ENCODE data around the gene SRCAP. TPM values are rescaled to one million over a fixed set of nuclear protein-coding genes. Genes with fewer than 3 reads are reported as not detected.

Gene SRCAP
- polyA plus RNA-seq (2012; ENCODE audit: missing spikeins): 6.0 TPM

DNA sequence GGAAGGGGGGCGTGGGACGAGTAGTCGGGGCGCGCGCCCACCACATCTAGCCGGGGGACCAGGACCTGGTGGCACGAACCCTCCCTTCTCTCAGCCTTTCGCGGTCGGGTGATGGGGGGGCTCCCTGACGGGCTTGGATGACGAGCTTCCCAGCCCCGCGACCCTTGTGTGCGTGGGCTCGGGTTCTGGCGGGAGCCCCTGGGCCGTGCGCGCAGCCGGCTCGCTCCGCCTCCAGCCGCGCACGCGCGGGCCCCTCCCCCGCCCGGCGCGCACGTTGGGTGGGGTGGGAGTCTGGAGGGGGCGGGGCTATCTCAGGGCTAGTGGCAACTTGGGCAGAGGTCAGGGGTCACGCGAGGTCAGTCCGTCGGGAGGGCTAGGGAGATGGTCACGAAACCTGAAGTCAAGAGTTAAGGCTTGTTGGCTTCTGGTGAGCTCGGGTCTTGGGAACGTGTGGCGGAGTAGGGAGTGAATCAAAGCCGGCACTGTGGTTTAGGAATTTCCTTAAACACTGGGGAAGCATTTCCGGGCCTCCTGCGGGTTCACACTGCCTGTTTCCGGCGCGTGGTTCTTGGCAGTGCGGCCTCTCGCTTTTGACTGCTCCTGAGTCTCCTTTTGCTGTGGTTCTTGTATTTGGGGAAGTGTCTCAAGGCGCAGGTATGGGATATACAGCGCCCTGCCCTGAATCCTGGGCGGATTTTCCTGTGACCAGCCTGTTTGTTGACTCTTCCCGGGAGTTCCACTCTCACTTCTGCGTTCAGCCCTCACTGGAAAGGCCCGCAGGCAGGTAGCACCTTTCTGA is at the start of gene SRCAP:
Gene SRCAP (plus strand): TSS at position 356 of the 799 bp plus-strand sequence. CDS start 1,654 bp downstream, outside the sequence.
- FAIRE-seq: peak; percentile 76
- TF ChIP-seq POLR2A (IDR thresholded peaks at IDR 0.05; ENCODE audit: low read depth, low read length) (peak; percentile 81), TAF1 (IDR thresholded peaks at IDR 0.05; ENCODE audit: borderline replicate concordance, low read depth, low read length) (0 out of 2 replicates have a peak, but pooled peaks have one; percentile 25), POLR2AphosphoS5 (IDR thresholded peaks at IDR 0.05; ENCODE audit: low read depth, low read length) (peak; percentile 81)
- DNase-seq (ENCODE audit: insufficient read length): peak; percentile 86

DNA sequence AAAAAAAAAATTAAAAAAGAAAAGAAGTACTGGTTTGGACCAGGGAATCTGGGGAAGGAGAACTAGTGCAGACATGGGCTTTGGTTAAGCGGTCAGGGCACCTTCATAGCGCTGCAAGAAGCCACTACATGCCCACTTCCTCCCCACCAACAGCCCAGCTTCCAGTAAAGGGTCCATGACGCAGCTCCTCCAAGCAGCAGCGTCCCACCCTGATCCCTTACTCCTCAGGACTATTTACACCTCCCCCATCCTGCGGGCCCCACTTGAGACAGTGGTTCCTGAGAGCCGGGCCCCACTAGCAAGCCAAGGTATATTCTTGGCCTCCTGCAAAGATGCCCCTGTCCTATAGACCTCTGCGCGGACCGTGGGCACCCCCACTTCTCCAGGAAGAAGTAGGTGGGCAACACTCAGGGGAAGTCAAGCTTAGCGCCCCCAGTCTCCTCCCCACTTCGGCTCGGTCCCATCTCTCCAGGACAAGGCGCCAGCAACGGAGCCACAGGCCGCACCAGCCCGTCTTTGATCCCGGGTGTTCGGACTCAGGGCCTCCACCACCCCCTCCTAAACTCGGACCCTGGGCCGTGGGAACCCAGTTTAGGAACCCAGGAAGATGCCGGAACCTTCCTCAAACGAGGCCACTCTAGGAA is 49.1 kb upstream of the SRCAP start:
- no peak for DNase-seq (ENCODE audit: insufficient read length)
- TF ChIP-seq POLR2A (IDR thresholded peaks at IDR 0.05; ENCODE audit: low read depth, low read length) (no peak), TAF1 (IDR thresholded peaks at IDR 0.05; ENCODE audit: borderline replicate concordance, low read depth, low read length) (no peak), POLR2AphosphoS5 (IDR thresholded peaks at IDR 0.05; ENCODE audit: low read depth, low read length) (no peak)
- FAIRE-seq: peak; percentile 66

DNA sequence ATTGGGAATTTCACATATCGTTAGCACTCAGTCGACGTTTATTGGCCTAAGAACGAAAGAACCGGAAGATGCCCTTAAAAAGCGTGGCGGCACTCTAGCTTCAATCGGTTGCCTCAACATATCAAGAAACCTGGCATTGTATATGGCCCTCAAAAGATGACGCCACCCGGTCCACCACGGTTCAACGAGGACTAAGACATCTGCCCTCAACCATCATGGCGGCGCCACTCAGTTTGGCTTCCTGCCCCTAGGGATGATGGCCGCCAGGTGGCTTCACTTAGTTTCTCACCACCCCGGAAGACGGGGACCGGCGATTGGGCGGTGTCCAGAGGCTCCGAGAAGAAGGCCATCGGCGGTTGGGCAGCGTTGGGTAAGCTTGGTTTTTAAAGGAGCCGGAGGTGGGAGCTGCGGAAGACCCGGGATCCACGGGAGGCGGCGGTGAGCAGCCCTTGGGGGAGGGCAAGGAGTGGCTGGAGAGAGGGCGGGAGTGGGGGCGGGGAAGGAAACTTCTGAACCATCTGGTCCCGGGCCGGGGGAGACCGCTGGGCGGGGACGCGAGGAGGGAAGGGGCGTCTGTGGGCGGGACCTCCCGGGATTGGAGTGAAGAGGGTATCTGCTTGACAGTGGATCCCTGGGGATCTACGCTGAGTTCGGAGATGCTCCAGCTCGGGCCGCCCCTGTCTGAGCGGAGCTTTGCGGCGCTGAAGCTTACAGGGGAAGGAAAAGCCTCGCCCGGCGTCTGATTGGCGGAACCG is 48.4 kb upstream of the SRCAP start, which contains the start of gene PRR14:
Gene PRR14 (plus strand): TSS at position 592 of the 755 bp plus-strand sequence. CDS start 686 bp downstream, outside the sequence.
- DNase-seq (ENCODE audit: insufficient read length): peak; percentile 91

DNA sequence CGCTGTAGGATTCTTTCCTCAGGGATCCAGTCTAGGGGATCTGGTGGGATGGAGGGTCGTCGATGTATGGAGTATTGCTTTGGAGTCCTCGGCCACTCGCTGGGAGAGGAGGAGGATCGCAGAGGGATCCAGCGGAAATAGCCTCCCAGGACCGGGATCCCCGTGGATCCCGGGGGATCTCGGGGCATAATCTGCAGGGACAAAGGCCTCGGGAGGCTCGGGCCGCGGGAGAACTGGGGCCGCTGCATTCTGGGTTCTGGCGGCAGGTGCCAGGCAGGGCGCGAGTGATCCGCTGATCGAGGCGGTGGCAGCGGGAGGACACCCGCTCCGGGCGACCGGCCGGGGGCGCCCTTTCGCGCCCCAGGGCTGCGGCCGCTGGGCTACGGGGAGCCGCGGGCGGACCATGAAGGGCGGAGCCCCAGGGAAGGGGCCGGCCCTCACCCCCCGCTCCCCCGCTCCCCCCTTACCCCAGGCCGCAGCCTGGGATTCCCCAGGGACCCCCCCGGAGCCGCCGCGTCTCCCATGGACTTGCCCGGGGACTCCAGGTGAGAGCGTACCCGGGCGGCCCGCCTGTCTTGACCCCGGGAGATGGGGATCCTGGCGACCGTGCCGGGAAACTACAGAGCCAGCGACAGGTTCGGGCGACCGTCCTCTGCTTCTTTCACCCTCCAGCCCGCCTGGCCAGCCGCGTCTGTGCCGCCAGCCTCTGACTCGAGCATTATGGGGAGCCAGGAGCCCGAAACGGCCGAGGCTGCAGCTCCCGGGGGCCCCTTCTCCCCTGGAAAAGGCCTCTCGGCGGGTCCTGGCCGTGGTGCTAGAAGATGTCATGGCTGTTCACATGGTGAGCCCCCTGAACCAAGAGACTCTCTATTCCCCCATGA is 47.6 kb upstream of the SRCAP start:
- FAIRE-seq (no peak), DNase-seq (ENCODE audit: insufficient read length) (peak; percentile 94)
- peak; percentile 36; the same call in 1 of the 2 replicates for TF ChIP-seq POLR2A (IDR thresholded peaks at IDR 0.05; ENCODE audit: low read depth, low read length)
- no peak for TF ChIP-seq TAF1 (IDR thresholded peaks at IDR 0.05; ENCODE audit: borderline replicate concordance, low read depth, low read length)
- no peak; the same call in 1 of the 2 replicates for TF ChIP-seq POLR2AphosphoS5 (IDR thresholded peaks at IDR 0.05; ENCODE audit: low read depth, low read length)

More for the DNA sequence above, 48.4 kb upstream of the SRCAP start, which contains the start of gene PRR14:
- peak; percentile 11; the same call in 1 of the 2 replicates for TF ChIP-seq POLR2AphosphoS5 (IDR thresholded peaks at IDR 0.05; ENCODE audit: low read depth, low read length)
- TF ChIP-seq POLR2A (IDR thresholded peaks at IDR 0.05; ENCODE audit: low read depth, low read length): peak; percentile 50; the same call in 1 of the 2 replicates
- 0 out of 2 replicates have a peak, but pooled peaks have one; percentile 18 for TF ChIP-seq TAF1 (IDR thresholded peaks at IDR 0.05; ENCODE audit: borderline replicate concordance, low read depth, low read length)
- FAIRE-seq: peak; percentile 98

DNA sequence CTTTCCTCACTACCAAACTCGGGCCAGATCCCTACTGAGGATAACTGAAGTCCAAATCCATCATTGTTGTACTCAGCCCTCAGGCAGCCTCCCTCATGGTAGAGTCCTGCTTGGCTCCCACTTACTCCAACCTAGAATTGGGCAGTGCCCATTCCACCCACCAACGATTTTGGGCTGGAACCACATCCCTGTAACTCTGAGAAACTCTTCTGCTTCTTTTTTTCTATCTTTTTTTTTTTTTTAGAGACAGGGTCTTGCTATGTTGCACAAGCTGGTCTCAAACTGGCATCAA is 47.0 kb upstream of the SRCAP start:
- no peak for TF ChIP-seq POLR2A (IDR thresholded peaks at IDR 0.05; ENCODE audit: low read depth, low read length)
- TF ChIP-seq TAF1 (IDR thresholded peaks at IDR 0.05; ENCODE audit: borderline replicate concordance, low read depth, low read length): no peak
- TF ChIP-seq POLR2AphosphoS5 (IDR thresholded peaks at IDR 0.05; ENCODE audit: low read depth, low read length): no peak
- DNase-seq (ENCODE audit: insufficient read length) (no peak), FAIRE-seq (no peak)

DNA sequence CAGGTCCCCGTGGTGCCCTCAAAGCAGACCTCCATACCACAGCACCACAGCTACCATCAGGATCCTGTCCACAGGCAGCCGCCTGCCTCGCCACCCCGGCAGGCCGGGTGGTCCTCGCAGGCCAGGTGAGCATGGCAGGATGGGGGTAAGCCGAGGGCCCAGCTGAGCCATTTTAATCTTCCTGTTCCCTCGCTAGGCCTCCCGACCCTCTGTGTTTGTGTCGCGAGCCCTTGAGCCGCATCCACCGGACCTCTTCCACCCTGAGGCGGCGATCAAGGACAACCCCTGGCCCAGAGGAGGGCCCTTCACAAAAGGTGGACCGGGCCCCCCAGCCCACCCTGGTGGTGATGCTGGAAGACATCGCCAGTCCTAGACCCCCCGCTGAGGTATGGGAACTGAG is 46.3 kb upstream of the SRCAP start:
- DNase-seq (ENCODE audit: insufficient read length) (no peak), FAIRE-seq (no peak)
- TF ChIP-seq POLR2AphosphoS5 (IDR thresholded peaks at IDR 0.05; ENCODE audit: low read depth, low read length) (no peak), POLR2A (IDR thresholded peaks at IDR 0.05; ENCODE audit: low read depth, low read length) (no peak), TAF1 (IDR thresholded peaks at IDR 0.05; ENCODE audit: borderline replicate concordance, low read depth, low read length) (no peak)

DNA sequence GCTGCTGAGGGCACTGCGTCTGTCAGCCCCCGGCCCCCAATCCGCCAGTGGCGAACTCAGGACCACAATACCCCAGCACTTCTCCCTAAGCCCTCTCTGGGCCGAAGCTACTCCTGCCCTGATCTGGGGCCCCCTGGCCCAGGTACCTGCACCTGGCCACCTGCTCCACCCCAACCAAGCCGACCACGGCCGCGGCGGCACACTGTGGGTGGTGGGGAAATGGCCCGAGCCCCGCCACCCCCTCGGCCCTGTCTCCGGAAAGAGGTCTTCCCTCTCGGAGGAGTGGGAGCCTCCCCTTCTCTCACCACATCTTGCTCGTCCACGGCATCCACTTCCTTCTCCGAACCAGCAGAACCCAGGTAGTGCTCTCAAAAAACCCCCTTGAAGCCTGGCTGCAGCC is 44.1 kb upstream of the SRCAP start:
- no peak for FAIRE-seq
- DNase-seq (ENCODE audit: insufficient read length): no peak
- TF ChIP-seq TAF1 (IDR thresholded peaks at IDR 0.05; ENCODE audit: borderline replicate concordance, low read depth, low read length): no peak
- TF ChIP-seq POLR2AphosphoS5 (IDR thresholded peaks at IDR 0.05; ENCODE audit: low read depth, low read length): no peak
- TF ChIP-seq POLR2A (IDR thresholded peaks at IDR 0.05; ENCODE audit: low read depth, low read length): no peak

DNA sequence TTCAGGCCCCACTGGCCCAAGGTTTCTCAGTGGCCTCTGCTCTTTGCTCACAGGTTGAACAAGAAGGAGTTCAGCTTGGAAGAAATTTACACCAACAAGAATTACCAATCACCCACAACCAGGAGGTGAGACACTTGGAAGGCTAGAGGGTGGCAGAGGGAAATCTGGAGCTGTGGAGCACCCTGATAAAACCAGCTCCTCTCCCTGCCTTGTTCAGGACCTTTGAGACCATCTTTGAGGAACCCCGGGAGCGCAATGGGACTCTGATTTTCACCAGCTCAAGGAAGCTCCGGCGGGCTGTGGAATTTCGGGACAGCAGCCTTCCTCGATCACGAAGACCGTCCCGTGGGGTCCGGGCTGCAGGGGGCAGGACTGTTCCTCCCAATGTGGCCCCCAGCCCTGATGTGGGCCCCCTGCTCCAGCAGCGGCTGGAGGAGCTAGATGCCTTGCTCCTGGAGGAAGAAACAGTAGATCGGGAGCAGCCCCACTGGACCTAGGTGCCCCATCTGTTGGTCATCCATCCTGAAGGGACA is 43.1 kb upstream of the SRCAP start:
- TF ChIP-seq POLR2A (IDR thresholded peaks at IDR 0.05; ENCODE audit: low read depth, low read length): no peak
- no peak for TF ChIP-seq TAF1 (IDR thresholded peaks at IDR 0.05; ENCODE audit: borderline replicate concordance, low read depth, low read length)
- TF ChIP-seq POLR2AphosphoS5 (IDR thresholded peaks at IDR 0.05; ENCODE audit: low read depth, low read length): no peak
- DNase-seq (ENCODE audit: insufficient read length): no peak
- no peak for FAIRE-seq

DNA sequence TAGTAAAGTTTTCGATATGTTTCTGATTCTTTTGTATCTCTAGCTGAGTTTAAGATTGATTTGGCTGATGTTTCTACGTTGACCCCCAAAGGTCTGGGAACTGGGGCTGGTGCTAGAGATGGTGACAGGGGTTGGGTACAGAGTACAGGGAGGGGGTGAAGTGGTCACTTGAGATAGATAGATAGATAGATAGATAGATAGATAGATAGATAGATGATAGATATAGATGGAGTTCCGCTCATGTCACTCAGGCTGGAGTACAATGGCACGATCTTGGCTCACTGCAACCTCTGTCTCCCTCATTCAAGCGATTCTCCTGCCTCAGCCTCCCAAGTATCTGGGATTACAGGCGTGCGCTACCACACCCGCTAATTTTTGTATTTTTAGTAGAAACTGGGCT is 42.6 kb upstream of the SRCAP start:
- TF ChIP-seq POLR2A (IDR thresholded peaks at IDR 0.05; ENCODE audit: low read depth, low read length): no peak
- TF ChIP-seq TAF1 (IDR thresholded peaks at IDR 0.05; ENCODE audit: borderline replicate concordance, low read depth, low read length): no peak
- TF ChIP-seq POLR2AphosphoS5 (IDR thresholded peaks at IDR 0.05; ENCODE audit: low read depth, low read length): no peak

More for the DNA sequence above, 42.6 kb upstream of the SRCAP start:
- DNase-seq (ENCODE audit: insufficient read length): no peak
- FAIRE-seq: no peak

Data from GM12892 (cell line).